ENCODE measurements around the gene FBXL16. TPM values are rescaled to one million over a fixed set of nuclear protein-coding genes. Genes with fewer than 3 reads are reported as not detected.

Gene FBXL16
- total and polyA plus RNA-seq, 2 of the 13 experiments (the other 11 are each of a cell fraction or from before 2014, with no cell fraction given), result 0.22 to 2.0 TPM

GRCh38 chr16:667780-668518 lies 37.7 kb downstream of the FBXL16 start, which contains the start of gene RHOT2 (continued):
- TF ChIP-seq EEA1 (CRISPR knock-in tag; IDR thresholded peaks at IDR 0.05; ENCODE audit: borderline replicate concordance), result peak; percentile 38; the same call in 1 of the 2 replicates
- TF ChIP-seq, protein P1, sequence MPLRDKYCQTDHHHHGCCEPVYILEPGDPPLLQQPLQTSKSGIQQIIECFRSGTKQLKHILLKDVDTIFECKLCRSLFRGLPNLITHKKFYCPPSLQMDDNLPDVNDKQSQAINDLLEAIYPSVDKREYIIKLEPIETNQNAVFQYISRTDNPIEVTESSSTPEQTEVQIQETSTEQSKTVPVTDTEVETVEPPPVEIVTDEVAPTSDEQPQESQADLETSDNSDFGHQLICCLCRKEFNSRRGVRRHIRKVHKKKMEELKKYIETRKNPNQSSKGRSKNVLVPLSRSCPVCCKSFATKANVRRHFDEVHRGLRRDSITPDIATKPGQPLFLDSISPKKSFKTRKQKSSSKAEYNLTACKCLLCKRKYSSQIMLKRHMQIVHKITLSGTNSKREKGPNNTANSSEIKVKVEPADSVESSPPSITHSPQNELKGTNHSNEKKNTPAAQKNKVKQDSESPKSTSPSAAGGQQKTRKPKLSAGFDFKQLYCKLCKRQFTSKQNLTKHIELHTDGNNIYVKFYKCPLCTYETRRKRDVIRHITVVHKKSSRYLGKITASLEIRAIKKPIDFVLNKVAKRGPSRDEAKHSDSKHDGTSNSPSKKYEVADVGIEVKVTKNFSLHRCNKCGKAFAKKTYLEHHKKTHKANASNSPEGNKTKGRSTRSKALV (CRISPR knock-in tag; IDR thresholded peaks at IDR 0.05), result 0 out of 2 replicates have a peak, but pooled peaks have one; percentile 28
- TF ChIP-seq MTA1 (CRISPR knock-in tag; IDR thresholded peaks at IDR 0.05; ENCODE audit: borderline replicate concordance), result peak; percentile 83; the same call in 1 of the 2 replicates
- TF ChIP-seq, protein P2, sequence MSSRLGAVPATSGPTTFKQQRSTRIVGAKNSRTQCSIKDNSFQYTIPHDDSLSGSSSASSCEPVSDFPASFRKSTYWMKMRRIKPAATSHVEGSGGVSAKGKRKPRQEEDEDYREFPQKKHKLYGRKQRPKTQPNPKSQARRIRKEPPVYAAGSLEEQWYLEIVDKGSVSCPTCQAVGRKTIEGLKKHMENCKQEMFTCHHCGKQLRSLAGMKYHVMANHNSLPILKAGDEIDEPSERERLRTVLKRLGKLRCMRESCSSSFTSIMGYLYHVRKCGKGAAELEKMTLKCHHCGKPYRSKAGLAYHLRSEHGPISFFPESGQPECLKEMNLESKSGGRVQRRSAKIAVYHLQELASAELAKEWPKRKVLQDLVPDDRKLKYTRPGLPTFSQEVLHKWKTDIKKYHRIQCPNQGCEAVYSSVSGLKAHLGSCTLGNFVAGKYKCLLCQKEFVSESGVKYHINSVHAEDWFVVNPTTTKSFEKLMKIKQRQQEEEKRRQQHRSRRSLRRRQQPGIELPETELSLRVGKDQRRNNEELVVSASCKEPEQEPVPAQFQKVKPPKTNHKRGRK (CRISPR knock-in tag; IDR thresholded peaks at IDR 0.05), result no peak
- no peak for TF ChIP-seq TAF15 (IDR thresholded peaks at IDR 0.05; ENCODE audit: low read depth, low read length, poor library complexity, severe bottlenecking)
- TF ChIP-seq ATAD3A (CRISPR knock-in tag; IDR thresholded peaks at IDR 0.05), result no peak
- TF ChIP-seq SALL2 (CRISPR knock-in tag; IDR thresholded peaks at IDR 0.05), result peak; percentile 91
- TF ChIP-seq ZNF704 (CRISPR knock-in tag; IDR thresholded peaks at IDR 0.05; ENCODE audit: borderline replicate concordance), result peak; percentile 58; the same call in 1 of the 2 replicates
- 0 out of 2 replicates have a peak, but pooled peaks have one; percentile 32 for TF ChIP-seq ZNF34 (CRISPR knock-in tag; IDR thresholded peaks at IDR 0.05; ENCODE audit: borderline replicate concordance)
- TF ChIP-seq, protein P3, sequence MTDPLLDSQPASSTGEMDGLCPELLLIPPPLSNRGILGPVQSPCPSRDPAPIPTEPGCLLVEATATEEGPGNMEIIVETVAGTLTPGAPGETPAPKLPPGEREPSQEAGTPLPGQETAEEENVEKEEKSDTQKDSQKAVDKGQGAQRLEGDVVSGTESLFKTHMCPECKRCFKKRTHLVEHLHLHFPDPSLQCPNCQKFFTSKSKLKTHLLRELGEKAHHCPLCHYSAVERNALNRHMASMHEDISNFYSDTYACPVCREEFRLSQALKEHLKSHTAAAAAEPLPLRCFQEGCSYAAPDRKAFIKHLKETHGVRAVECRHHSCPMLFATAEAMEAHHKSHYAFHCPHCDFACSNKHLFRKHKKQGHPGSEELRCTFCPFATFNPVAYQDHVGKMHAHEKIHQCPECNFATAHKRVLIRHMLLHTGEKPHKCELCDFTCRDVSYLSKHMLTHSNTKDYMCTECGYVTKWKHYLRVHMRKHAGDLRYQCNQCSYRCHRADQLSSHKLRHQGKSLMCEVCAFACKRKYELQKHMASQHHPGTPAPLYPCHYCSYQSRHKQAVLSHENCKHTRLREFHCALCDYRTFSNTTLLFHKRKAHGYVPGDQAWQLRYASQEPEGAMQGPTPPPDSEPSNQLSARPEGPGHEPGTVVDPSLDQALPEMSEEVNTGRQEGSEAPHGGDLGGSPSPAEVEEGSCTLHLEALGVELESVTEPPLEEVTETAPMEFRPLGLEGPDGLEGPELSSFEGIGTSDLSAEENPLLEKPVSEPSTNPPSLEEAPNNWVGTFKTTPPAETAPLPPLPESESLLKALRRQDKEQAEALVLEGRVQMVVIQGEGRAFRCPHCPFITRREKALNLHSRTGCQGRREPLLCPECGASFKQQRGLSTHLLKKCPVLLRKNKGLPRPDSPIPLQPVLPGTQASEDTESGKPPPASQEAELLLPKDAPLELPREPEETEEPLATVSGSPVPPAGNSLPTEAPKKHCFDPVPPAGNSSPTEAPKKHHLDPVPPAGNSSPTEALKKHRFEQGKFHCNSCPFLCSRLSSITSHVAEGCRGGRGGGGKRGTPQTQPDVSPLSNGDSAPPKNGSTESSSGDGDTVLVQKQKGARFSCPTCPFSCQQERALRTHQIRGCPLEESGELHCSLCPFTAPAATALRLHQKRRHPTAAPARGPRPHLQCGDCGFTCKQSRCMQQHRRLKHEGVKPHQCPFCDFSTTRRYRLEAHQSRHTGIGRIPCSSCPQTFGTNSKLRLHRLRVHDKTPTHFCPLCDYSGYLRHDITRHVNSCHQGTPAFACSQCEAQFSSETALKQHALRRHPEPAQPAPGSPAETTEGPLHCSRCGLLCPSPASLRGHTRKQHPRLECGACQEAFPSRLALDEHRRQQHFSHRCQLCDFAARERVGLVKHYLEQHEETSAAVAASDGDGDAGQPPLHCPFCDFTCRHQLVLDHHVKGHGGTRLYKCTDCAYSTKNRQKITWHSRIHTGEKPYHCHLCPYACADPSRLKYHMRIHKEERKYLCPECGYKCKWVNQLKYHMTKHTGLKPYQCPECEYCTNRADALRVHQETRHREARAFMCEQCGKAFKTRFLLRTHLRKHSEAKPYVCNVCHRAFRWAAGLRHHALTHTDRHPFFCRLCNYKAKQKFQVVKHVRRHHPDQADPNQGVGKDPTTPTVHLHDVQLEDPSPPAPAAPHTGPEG (CRISPR knock-in tag; IDR thresholded peaks at IDR 0.05), result 0 out of 2 replicates have a peak, but pooled peaks have one; percentile 54
- peak; percentile 65; the same call in 1 of the 2 replicates for TF ChIP-seq ZNF441 (CRISPR knock-in tag; IDR thresholded peaks at IDR 0.05; ENCODE audit: borderline replicate concordance)
- TF ChIP-seq ZMYM2 (CRISPR knock-in tag; IDR thresholded peaks at IDR 0.05), result no peak
- peak; percentile 67 for TF ChIP-seq STAG1 (CRISPR knock-in tag; IDR thresholded peaks at IDR 0.05)
- TF ChIP-seq, protein P4, sequence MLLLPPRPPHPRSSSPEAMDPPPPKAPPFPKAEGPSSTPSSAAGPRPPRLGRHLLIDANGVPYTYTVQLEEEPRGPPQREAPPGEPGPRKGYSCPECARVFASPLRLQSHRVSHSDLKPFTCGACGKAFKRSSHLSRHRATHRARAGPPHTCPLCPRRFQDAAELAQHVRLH (CRISPR knock-in tag; IDR thresholded peaks at IDR 0.05; ENCODE audit: borderline replicate concordance, low read depth), result peak; percentile 68; the same call in 1 of the 2 replicates
- peak; percentile 64; the same call in 1 of the 2 replicates for TF ChIP-seq ZBTB43 (CRISPR knock-in tag; conservative IDR thresholded peaks at IDR 0.05)
